NCI-H1417 (cell line): ENCODE results near the gene PLA2G6.
"Not testable (repeated sequence)": the region's sequence is repeated elsewhere in the genome, so short reads cannot be mapped to it uniquely, and the experiment has no call there.

Experiments
- DNase-seq, 3 experiments: peaks; one replicate each; lab custom pipeline; 2025; lab: John Stamatoyannopoulos, UW

The PLA2G6 gene

DNA sequence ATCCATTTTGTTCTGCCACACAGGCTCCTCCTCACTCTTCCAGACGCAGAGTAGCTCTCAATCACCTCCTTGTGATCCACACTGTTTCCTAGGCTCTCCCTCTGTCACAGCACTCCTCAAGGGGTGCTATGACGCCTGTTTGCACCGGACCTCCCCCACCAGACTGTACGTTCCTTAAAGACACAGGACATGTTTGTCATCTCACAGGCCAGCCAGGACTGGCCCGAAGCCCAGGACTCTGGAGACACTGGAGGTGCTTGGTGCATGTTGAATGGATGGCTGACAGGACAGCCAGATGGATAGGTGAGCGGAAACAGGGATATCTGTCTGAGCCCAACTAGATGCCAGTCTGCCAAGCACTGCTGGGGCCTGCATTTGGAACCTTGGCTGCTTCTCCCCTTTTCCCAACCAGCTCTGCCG, 13.6 kb downstream of the PLA2G6 start:
- peak in 1 of 3 experiments; percentile 5 for DNase-seq

DNA sequence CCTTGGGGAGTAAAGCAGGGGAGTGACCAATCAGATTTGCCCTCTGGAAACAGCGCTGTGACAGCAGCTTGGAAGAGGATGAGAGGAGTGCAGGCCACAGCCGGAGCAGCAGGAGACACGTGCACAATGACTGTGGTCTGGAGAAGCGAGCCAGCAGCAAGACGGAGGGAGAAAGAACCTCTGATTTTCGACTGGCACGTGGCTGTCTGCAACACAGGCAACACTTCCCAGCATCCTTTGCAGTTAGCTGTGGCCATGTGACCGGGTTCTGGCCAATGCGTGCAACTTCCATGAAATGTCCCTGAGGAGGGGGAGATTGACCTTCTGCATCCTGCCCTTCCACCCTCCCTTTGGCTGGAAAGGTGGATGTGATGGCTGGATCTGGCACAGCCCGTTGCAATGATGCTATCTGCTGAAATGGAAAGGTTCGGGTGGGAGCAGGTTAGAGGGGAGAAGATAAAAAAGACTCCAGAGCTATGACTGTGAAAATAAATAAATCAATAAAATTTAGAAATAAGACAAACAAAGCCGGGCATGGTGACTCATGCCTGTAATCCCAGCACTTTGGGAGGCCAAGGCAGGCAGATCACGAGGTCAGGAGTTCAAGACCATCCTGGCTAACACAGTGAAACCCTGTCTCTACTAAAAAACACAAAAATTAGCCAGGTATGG, 15.6 kb downstream of the PLA2G6 start:
- no peak for DNase-seq

DNA sequence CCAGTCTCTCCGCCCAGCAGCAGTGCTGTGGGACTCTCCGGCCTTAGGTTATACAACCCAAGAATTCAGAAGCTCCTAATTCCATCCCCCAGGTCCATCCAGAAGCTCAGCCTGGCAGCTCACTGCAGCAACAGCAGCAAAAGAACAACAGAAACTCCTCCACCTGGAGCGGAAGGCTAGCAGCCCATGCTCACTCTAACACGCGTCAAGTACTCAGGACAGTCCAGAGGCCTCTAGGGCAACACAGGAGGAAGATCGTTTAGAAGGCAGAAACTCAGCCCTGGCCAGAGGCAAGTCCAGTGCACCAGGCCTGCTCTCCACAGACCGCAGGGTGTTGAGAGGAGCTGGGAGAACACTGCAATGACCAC, 17.1 kb downstream of the PLA2G6 start:
- no peak for DNase-seq

DNA sequence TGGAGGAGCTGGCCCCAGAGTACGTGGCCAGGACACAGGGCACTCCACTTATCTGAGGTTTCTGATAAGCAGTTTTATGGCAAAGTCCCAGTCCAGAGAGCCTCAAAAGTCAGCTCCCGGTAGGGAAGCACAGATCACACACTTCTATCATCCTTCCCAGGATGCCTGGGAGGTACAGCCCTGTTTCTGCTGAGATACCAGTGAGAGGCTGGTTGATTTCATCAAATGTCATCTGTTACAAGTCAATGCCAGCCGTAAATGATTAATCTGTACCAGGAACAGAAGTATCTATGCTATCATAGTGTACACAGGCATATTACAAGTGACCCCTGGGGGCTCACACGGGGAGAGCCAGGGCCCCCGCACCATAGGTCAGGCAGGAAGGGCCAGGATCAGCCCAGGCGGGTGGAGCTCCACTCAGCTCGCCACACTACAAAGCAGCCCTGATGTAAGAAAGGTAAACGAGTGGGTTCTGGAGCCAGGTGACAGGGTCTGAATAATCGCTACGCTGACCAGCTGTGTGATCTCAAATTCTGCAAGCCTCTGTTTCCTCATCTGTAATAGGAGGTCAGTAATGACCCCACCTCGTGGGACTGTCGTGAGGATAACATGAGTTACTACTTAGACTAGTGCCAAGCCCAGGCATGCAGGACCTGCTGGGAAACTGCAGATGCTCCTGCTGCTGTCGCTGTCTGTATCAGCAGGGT, 17.6 kb downstream of the PLA2G6 start:
- DNase-seq: no peak

DNA sequence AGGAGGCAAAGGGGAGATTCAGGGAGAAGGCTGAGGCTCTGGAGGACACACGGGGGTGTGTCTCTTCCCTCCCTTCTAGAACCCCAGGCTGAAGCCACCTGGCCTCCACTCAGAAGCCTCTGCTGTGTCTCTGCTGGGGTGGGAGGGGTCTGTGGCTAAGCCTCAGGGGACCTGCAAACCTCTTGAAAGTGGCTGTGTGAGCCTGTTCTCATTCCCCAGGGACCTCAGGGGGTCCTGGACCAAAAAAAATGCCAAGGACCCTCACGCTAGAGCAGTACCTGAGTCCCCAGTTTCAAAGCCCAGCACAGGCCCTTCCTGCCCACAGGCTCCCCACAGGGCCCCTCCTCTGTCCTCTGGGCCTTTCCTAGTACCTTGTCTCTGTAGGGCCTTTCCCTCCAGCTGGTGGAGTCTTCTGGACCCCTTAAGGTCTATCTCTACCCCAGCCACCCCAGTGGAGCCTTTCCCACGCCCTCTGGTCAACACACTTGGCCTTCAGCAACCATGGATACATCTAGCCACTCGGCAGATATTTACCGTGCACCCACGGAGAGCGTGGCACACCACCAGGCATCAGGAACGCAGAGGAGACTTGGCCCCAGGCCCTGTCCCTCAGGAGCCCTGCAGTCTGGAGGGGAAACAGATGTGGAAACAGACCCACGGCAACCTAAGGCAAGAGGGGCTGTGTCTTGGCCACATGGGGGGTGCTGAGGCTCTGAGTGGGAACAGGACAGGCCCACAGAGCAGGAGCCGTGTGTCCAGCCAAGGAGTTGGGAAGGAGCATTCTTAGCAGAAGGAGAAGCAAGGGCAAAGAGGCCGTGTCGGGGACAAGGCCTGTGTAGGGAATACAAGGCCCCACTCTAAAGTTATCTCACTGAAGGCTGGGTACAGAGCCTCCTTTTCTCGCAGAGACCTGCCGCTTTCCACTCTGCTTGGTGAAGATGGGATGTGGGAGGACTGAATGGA, 18.5 kb downstream of the PLA2G6 start:
- DNase-seq: no peak

DNA sequence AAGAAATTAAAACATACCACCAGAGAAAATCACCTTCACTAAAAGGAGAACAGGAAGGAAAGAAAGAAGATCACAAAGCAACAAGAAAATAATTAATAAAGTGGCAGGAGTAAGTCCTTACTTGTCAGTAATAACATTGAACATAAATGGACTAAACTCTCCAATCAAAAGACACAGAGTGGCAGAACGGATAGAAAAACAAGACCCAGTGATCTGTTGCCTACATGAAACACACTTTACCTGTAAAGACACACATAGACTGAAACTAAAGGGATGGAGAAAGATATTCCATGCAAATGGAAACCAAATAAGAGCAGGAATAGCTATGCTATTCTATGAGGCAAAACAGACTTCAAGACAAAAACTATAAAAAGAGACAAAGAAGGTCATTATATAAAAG, 25.9 kb downstream of the PLA2G6 start:
- DNase-seq: no peak

DNA sequence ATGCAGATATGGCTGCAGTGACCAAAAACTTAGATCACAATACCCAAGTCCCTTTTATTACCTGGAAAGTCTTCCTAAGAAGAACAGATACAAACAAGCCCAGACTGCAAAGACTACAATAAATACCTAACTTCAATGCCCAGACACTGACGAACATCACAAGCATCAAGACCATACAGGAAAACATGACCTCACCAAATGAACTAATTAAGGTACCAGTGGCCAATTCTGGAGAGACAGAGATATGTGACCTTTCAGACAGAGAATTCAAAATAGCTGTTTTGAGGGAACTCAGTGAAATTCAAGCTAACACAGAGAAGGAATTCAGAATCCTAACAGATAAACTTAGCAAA, 27.1 kb downstream of the PLA2G6 start:
- DNase-seq: not testable (repeated sequence)

DNA sequence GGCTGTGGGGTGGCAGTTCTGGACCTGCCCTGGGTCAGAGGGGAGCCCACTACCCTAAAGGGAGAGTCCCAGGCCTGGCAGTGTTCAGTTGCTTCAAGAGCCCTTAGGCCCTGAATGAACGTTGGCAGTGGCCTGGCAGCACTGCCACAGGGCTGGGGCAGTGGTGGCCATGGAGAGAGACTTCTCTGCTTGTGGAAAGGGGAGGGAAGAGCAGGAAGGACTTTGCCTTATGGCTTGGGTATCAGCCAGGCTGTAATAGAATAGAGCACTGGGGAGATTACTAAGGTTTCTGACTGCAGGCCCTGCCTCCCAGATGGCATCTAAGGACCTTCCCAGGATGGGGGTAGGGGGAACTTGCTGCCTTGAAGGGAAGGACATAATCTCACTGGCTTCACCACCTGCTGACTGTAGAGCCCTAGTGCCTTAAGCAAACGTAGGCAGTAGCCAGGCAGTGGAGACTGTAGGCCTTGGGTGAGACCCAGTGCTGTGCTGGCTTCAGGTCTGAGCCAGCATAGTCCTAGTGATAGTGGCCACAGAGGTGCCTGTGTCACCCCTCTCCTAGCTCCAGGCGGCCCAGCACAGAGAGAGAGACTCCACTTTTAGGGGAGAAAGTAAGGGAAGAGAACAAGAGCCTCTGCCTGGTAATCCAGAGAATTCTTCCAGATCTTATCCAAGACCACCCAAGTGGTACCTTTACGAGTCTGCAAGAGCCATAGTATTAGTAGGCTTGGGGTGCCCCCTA, 27.6 kb downstream of the PLA2G6 start:
- no peak for DNase-seq

DNA sequence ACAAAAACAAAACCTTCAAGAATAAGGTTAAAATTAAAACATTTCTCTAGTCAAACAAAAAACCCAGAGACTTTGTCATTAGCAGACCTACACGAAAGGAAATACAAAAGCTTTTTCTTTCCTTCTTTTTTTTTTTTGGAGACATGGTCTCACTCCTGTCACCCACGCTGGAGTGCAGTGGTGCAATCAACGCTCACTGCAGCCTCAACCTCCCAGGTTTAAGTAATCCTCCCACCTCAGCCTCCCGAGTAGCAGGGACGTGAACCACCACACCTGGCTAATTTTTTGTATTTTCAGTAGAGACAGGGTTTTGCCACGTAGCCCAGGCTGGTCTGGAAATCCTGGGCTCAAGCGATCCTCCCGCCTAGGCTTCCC, 30.5 kb downstream of the PLA2G6 start:
- no peak for DNase-seq

DNA sequence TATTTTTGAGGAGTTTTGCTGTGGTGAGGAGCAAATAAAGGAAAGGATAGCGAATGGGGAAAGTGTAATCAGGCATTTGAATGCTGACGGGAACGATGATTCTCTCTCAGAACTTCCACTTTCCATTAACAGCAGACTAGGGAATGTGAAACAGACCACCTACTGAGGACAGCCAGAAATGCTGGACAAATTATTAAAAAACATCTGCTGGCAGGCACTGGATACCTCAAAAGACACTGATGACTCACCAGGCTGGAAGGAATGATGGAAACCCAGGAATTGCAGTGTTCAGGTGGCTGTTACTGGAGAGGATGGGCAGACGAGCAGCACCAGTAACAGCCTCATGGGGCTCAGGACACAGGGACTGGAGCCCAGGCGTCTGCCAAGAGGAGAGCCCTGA, 33.4 kb downstream of the PLA2G6 start:
- no peak for DNase-seq

DNA sequence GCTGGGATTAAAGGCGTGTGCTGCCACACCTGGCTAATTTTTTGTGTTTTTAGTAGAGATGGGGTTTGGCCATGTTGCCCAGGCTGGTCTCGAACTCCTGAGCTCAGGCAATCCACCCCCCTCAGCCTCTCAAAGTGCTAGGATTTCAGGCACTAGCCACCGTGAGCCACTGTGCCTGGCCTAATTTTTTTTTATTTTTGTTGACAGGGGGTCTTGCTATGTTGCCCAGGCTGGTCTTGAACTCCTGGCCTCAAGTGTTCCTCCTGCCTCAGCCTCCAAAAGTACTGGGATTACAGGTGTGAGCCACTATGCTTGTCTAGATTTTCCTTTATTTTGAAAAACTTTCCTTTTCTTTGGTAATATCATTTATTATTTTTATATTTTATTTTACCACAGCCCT, 35.5 kb downstream of the PLA2G6 start:
- DNase-seq: not testable (repeated sequence)

DNA sequence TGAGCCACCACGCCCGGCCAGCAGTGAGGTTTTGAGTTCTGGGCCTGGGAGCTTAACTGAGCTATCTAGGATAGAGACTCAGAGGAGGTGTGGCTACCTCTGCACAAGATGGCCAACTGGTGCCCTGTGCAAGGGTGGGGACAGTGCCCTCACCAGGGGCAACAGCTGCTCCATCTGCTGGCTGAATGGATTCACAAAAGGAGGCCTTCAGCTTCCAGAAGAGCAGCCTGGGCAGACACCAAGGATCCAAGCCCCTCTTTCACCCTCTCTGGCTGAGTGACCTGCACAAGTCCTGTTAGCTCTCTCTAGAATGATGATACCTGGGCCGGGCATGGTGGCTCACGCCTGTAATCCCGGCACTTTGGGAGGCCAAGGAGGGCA, 37.6 kb downstream of the PLA2G6 start:
- DNase-seq: peak in 1 of 3 experiments; percentile 4

DNA sequence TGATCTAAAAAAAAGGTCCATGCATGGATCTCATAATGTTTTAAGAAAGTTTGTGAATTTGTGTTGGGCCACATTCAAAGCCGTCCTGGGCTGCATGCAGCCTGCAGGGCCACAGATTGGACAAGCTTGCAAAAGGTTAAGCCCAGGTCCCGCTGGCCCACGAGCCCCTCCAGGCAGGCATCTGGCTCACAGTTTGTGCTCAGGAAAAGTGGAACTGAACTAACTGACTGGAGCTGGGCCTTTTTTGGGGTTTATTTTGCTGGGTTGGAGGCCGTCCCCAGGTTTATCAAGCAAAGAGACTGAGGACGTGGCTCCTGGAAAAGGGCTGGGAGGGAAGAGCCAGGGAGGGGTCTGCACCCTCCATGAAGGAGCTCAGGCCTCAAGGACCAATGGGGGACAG, 39.0 kb downstream of the PLA2G6 start:
- DNase-seq: no peak

DNA sequence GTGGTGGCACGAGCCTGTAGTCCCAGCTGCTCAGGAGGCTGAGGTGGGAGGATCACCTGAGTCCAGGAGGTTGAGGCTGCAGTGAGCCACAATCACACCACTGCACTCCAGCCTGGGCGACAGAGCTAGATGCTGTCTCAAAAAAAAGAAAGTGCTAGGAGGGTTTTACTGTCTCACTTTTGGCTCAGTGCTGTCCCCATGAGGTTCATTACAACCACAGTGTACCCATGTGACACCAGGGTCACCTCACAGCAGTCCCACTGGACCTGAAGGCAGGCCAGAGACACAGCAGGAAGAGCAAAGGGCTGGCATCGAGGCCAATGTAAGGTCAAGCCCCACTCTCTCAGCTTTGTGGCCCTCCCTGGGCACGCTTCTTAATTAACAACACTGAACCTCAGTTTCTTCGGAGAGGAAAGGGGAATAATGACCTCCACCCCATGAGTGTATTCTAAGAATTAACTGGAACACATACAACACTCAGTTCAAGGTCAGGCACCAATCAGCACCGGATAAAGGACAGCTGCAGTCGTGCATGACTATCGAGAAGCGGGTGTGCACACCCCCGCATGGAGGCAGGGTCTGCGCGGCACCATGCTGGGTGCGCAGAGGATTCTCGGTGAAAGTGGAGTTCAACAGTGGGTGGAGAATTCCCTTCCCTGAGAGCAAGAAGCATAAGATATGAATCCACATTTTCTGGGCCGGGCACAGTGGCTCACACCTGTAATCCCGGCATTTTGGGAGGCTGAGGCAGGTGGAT, 40.2 kb downstream of the PLA2G6 start:
- no peak for DNase-seq

DNA sequence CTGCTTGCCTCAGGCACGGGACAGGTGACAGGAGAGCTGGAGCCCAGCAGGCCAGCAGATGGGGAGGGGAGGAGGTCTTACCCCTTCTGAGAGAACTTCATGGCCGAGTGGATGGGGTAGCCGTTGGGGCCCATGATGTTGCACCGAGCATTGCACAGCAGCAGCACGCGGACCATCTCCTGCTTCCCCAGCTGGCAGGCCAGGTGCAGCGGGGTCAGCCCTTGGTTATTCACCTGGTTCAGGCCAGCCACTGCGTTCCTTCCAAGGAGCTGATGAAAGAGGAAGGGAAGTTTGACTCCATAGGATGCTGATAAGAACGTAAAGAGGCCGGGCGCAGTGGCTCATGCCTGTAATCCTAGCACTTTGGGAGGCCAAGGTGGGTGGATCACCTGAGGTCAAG, 41.7 kb downstream of the PLA2G6 start:
- DNase-seq: no peak

DNA sequence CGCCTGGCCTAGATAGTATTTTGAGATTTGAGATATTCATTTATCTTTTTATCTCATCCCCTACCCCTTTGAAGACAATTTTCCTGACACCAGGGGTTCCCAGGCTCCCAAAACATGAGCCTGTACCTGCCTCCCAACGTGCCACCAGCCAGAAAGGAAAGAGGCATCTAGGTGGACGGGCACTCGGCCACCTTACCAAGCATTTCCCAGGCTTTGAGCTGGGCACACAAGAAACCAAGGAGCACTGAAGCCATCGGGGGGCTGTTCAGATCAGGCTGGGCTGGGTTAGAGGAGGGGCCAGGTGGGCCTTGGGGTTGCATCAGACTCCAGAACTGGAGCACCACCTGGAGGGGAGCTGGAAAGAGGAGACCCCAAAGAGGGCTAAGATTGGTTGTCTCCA, 42.7 kb downstream of the PLA2G6 start:
- DNase-seq: no peak

DNA sequence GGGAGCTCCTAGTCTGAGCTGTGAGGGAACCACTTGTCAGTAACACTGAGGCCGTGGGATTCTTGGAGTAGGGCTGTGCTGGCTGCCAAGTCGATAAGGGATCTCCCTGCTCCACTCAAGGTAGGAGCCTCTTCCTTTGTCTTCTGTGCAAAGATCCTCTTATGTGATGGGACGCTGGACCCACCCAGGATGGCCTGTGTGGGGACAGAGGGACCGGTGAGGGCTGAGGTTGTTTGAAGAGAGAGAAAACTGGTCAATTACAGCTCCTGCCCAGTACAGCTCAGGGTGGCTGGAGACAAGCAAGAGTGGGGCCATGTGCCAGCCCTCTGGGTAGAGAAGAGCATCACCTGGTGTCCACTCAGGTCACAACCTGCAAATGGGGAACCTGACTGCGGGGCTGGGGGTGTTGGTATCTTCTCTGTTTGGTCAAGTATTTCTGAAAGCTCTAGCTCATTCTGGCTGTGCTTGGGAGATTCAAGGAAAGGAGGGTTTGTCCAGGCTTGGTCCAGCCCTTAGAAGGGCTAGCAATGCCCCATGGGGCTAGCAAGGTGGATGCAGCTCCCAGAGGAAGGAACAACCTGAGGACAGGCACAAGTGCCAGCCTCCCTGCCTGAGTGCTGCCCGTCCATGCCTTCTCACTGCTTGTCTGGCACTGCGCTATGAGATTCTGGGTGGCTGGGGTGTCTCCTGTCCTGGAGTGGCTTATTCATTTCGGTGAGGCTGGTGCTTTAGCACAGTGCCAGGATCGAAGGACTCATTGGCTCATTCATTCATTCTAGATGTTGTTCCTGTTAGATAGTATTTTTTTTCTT, 43.5 kb downstream of the PLA2G6 start:
- DNase-seq: no peak

DNA sequence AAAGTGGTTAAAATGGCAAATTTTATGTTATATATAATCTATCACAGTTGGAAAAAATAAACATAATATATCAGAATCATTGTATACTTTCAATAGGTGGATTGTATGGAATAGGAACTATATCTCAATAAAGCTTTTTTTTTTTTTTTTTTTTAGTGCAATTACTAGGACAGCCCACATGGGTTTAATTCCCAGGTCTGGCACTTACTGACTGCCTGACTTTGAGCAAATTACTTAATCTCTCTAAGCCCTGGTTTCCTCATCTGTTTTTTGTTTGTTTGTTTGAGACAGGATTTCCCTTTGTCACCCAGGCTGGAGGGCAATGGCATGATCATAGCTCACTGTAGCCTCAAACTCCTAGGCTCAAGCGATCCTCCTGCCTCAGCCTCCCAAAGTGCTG, 45.0 kb downstream of the PLA2G6 start:
- DNase-seq: no peak

DNA sequence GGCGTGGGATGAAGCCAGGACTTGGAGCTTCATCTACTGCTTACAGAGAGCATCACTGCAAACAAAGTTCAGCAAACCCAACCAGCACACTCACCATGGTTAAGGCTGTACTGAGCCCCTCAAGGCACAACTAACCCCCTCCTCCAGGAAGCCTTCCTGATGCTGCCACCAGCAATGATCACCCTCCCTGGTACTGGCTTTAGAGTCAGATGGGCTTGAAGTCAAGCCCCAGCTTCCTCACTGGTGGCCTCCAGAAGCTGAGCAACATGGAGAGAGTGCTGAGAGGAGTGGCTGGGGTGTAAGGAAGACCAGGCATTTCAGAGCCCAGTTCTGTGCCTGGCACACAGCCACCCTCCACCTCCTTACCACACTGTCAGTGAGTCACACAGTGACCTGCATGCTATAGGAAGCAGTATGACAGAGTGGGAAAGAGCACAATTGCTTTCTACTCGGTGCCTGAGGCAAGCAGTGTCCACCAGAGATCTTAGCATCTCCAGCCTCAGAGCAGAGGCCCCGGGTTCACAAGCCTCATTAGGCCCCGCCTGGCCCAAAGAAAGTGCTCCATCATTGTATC, 46.4 kb downstream of the PLA2G6 start:
- DNase-seq: no peak

DNA sequence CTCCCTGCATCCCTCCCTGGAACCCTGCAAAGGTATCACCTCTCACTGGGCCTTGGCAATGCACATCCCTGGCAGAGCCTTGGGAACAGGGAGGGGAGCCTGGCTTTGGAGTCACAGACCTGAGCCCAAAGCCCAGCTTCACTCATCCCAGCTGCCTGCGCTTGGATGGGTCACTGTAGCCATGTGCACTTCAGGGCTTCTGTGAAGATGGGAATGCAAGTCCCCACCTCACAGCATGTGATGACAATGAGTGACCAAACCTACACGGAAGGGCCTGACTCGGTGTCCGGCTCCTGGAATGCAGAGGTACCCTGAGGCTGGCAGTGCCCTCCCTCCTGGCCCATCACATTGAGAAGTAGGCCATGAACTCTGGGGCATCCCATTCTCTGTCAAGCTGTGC, 48.3 kb downstream of the PLA2G6 start:
- no peak for DNase-seq
